Activated effector memory CD4-positive, alpha-beta T cell treated with Interleukin-2 at 50 U/mL for 16 hours (primary cell): Measurements from ENCODE around the gene DENND1A.
"Not testable (repeated sequence)": the region's sequence is repeated elsewhere in the genome, so short reads cannot be mapped to it uniquely, and the experiment has no call there.

Experiments used
- DNase-seq: peaks from one replicate; pipeline ENCODE4 v3.0.0-alpha.2; 2020

Gene DENND1A

DNA sequence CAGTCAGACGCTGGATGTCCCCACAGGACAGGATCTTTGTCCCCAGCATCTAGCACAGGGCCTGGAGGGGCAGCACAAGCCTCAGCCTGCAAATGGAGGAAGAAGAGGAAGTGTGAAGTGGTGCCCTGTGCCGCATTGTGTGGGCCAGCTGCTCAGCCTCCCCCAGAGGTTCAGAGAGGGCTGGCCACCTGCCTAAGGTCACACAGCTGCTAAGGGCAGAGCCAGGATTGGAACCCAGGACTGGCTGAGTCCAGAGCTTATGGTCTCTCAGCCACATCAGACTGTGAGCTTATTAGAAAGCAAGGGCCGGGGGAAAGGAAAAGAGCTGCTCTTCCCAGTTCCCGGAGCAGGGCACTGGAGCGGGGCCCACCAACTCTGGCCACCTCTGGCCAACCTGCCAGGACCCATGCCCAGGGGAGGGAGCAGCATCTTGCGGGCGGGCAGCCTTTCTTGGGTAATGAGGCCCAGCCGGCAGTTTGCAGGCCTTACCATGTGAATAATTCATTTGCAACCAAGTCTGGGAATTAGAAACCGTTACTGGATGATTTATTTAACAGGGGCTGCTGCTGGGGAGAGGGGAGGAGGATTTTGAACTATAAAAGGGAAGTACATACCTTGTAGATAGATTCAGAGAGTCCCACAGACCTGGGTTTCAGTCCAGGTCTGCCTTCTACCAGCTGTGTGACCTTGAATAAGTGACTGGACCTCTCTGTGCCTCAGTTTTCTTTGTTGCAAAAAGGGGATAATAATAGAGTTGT, 585.6 kb downstream of the DENND1A start:
- no peak for DNase-seq

DNA sequence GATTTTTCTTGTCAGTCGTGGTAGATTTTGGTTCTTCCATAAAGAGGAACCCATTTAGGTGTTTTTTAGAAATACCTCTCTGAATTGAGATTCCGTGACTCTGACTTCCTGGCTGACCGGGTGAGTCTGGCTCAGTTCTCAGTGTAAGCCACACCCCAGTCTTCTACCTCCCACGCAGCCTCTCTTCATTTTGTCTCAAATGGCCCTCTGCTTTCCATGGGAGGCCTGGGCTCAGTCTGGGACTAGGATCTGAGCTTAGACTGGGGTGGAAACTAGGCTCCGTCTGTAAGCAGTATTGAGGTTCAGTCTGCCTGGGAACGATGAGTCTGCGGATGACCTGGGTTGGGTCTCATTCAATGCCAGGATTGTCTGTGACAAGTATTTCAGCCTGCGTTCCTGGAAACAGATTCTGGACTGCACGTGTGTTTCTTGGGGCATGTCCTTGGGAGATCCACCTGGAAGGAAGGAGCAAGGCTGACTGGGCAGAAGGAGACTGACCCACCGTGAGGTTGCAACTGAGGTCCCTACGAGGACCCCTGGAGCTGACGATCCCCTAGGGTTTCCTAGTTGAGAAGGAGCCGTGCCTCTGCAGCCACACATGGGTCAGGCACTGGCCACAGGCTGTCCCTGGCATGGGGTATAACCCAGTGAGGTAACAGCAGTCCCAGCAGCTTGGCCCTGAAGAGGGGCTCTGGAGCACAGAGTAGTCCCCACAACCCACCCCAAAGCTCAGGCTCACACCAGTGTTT, 586.3 kb downstream of the DENND1A start:
- no peak for DNase-seq

DNA sequence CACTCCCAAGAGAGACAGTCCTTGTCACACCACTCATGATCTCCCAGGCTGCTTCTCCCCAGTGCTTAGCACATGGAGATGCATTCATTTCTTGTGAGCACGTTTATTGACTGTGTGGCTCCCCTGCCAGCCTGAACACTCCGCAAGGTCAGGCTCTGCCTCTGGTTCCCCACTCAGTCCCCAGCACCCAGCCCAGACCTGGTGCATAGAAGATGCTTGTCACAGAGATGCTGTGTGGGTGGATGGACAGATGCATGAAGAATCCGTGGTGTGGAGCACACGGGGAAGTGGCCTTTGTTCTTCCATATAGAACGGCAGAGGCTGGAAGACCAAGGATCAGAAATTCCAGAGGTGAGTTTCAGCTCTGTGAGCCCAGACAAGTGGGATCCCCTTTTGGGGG, 587.7 kb downstream of the DENND1A start:
- DNase-seq: no peak

DNA sequence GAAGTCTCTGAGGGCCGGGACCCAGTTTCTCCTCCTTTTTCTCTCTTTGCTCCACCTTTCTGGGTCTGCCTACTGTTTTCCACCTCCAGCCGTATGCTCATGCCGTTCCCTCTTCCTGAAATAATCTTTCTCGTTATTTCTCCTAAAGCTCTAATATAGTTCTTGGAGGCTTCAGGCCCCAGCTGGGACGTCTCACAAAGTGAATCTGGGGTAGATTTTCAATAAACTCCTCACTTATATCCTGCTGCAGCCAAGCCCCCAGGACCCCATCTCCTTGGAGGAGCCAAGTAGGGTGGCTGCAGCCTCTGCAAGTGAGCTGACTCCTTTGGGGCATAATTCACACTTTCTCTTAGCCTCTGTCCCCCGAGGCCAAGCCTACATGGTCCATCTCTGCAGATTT, 588.1 kb downstream of the DENND1A start:
- no peak for DNase-seq

DNA sequence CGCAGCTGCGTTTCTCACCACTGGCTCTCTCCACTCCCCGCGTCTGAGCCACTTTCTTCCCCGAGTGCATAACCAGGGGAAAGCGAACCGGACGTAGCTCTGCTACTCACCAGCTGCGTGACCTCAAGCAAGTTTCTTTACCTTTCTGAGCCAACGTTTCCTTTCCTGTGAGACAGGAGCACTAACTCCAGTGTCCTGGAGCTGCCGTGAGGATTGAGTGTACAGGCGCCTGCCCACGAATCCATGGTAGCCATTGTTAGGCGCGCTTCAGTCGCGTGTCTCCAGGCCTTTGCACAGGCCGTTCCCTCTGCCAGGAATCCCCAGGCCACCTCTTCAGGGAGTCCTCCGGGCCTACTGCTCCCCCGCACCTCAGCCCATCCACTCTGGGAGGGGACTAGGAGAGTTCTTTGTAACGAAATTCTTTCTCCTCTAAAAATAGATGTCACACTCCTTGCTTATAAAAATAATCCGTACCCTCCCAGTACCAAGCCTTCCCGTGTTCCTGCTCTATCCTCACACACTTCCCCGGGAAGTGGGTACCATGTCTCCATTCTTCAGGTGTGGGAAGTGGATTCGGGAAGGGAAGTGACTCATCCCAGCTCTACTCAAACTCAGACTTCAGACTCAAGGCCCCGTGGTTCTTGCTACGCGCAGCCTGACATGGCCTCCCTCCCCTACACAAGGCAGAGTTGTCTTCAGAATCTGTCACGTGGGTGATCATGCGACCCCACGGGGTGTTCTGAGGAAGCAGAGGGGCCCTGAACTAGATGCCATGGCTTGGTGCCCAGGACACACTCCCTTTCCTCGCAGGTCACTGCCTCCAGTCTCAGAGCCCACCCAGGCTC, 590.0 kb downstream of the DENND1A start:
- DNase-seq: no peak

DNA sequence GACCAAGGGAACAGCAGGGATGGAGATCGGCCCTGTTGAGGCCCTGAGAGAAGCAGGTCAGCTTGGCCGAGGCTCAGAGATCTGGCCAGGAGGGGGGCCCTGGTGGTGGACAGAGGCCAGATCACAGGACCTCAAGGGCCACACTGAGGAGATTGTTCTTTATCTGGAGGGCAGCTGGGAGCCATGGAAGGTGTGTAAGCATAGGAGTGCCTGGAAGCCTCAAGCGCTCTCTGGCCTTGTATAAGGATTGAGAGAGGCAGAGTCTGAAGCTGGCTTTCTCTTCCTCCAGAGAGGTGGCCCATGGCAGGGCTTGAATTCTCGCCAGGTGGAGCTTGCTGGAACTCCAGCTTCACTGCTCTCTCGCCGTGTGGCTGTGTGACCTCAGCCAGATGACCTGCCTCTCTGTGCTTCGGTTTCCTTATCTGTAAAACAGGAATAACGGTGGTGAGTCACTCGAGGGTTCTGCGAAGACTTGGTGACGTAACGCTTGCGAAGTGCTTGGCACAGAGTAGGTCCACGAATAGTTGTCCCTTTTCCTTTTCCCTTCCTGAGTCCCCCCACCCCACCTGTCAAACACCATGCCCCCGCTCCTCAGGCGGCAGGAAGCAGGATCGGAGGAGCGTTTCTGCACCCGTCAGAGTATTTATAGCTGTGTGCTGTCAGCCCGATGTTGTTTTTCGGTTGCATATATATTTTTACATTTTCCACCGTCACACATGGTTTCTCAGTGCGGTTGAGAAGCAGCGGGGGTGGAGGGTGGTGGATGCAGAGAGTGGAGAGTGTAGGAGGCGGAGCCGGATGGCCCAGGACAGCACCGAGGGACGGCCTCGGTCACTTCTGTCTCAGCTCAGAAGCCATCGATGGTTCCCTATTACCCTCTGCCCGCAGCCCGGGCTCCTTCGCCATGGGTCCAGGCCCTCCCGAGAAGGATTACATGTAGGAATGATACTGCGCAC, 590.9 kb downstream of the DENND1A start:
- peak; percentile 29 for DNase-seq

DNA sequence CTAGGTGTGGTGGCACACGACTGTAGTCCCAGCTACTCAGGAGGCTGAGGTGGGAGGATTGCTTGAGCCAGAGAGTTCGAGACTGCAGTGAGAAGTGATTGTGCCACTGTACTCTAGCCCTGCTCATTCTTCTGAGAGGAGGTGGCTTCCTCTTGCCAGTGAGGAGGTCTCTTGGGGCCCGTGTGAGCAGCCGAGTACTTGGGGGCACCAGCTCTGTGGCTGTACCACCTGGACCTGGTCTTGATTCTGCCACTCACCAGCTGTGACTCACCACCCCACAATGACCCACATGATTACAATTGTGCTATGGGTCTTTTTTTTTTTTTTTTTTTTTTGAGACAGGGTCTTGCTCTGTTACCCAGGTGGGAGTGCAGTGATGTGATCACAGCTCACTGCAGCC, 592.0 kb downstream of the DENND1A start:
- no peak for DNase-seq

DNA sequence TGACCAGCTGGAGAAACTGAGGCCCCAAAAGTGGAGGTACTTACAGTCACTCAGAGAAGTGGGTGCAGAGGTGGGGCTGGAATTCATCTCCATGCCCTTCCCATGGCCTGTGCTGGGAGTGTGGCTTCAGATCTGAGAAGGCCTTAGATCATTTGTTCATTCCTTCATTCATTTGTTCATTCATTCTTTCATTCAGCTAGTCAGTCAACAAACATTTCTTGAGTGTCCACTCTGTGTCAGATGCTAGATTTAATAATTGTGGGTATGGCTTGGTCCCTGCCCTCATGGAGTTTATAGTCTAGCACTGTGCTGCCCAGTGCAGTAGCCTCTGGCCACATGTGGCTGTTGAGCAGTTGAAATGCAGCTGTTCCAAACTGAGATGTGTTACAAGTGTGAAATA, 593.0 kb downstream of the DENND1A start:
- no peak for DNase-seq

DNA sequence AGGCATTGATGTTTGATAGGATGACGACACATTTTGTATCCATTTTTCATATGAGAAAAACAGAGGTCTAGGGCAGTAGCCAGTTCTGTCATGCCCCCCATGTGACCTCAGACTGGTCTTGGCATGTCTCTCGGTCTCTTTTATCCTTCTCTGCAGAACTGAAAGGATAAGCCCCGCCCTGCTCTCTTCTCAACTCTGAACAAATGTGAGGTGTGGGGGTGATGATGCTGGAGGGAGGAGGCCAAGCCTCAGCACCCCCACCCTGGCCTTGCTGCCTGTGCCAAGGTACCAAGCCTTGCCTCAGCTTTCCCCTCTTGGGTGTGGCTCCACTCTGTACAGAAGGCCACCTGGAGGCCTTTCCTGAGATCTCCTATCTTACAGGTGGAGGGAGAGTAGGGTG, 593.5 kb downstream of the DENND1A start:
- no peak for DNase-seq

DNA sequence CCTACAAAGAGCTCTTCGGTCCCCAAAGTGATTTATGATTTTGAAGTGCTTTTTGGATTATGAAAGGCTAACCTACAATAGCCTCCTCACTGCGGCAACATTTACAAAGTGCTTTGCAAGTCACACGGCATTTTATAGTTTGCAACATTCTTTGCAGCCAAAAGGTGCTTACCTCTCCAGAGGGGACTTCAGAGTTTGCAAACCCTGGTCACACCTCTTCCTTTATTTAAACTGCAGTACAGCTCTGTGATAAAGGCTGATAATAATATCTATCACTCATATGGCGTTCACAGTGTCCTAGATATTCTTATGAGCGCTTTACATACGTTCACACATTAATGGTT, 594.0 kb downstream of the DENND1A start:
- DNase-seq: no peak

DNA sequence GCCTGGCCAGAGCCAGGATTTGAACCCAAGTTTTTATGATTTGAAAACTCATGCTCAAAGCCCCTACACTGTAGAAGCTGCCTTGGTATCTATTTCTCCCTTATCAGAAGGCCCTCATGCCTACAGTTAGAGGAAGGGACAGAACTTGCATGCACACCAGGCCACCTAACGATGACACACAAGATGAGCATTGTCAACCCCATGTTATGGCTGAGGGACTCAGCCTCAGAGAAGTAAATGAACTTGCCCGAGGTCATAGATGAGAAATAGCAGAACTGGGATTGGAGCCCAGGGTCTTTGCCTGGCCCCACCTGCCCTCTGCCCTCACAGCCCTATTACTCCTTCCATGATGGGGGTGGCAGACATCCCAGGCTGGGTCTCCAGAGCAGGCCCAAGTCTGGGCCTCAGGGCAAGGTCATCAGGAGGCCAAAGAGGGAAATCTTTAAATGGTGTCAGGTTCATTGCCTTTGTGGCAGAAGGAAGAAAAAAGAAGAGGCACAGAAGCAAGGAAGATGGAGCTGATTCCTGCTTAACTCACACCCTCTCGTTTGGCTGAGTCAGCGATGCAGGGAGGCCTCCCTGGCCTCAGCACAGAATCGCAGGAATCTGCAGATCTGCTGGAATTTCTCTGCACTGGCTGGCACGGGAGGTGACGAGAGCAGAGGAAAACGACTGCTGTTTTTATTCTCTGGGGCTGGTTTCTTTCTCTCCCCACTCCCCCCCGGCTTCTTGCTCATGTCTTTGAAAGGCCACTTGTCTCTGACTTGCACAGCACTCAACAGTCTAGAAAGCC, 594.5 kb downstream of the DENND1A start:
- DNase-seq: no peak

DNA sequence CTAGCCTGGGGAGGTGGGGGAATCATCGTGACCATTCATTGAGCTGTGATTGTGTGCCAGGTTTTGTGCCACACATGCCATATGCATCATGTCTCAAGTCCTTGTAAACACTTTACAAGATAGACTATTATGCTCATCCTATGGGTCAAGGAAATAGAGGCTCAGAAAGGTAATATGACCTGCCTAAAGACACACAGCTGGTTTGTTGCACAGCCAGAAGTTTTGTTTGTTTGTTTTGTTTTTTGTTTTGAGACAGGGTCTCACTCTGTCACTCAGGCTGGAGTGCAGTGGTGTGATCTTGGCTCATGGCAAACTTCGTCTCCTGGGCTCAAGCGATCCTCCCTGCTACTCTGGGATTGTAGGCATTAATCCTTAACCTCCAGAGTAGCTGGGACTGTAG, 595.3 kb downstream of the DENND1A start:
- DNase-seq: no peak

DNA sequence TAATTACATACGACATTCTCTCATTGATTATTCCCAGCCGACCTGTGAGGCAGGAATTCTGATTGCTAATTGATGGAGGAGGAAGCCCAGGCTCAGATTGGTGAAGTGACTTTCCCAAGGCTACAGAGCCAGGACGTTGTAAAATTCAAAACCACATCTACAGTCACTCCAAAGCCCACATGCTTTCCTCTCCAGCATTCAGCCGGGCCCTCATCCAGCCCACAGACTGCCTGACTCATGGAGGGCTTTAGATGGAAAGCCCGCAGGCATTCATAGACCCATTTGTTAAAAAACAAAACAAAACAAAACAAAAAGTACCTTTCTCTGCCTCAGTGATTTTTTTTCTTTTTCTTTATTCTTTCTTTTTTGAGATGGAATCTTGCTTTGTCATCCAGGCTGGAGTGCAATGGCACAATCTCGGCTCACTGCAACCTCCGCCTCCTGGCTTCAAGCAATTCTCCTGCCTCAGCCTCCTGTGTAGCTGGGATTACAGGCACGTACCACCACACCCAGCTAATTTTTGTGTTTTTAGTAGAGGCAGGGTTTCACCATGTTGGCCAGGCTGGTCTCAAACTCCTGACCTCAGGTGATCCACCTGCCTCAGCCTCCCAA, 596.8 kb downstream of the DENND1A start:
- not testable (repeated sequence) for DNase-seq

DNA sequence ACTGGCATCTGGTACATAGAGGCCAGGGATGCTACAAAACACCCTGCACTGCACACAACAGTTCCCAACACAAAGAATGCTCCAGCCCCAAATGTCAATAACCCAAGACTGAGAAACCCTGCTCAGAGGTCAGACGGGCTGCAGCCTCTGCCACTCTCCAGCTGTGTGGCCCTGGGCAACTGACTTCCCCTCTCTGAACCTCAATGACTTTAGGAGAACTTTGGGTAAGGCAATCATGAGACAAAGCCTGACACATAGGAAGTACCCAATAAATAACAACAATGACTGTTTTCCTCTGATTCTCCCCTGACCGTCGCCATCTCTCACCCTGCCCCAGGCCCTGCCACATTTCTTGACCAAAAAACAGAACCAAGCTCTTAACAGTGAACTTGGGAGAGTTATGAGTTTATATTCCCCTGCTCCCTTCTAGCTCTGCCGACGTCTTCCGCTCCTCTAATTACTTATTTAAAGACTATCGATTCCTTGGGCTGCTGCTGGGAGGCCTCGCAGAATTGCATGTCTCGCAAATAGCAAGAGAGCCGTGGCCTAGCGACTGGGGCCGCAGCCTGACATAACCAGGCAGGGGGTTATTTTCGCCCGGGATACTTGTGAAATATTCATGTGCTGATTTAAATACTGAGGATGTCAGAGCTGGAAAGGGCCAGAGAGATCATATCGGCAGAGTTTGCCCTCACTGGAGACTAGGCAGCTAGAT, 598.4 kb downstream of the DENND1A start:
- DNase-seq: no peak
